Gastroesophageal sphincter (tissue), 3 donors: Measurements from ENCODE around the gene IKZF2.

ENCODE experiments used
- EP300 ChIP-seq: sonication (generic); formaldehyde crosslinking; IDR thresholded peaks from one replicate; pipeline ENCODE4 v1.6.1; 2017; ENCODE audit warnings: antibody characterized with exemption, mild to moderate bottlenecking
- POLR2A ChIP-seq, 2 donors: fragments of 450-650 bp; IDR thresholded peaks; one replicate each; pipeline ENCODE4 v1.6.1; 2017; ENCODE audit warnings: antibody characterized with exemption in 2 of 2, mild to moderate bottlenecking in 2 of 2, moderate library complexity in 1 of 2
- POLR2AphosphoS5 ChIP-seq: sonication (generic); formaldehyde crosslinking; IDR thresholded peaks from one replicate; pipeline ENCODE4 v1.6.1; 2017; ENCODE audit warnings: antibody characterized with exemption
- TF ChIP-seq, protein P1 (sequence below), 4 experiments: fragments of 200-600 bp in 2 of 4; fragments of 450-650 bp in 2 of 4; sonication (generic) in 1 of 4; IDR thresholded peaks; one replicate each; pipeline ENCODE4 v1.5.1; 2017 to 2019; ENCODE audit warnings: antibody characterized with exemption in 4 of 4, mild to moderate bottlenecking in 2 of 4, moderate library complexity in 2 of 4

DNA sequence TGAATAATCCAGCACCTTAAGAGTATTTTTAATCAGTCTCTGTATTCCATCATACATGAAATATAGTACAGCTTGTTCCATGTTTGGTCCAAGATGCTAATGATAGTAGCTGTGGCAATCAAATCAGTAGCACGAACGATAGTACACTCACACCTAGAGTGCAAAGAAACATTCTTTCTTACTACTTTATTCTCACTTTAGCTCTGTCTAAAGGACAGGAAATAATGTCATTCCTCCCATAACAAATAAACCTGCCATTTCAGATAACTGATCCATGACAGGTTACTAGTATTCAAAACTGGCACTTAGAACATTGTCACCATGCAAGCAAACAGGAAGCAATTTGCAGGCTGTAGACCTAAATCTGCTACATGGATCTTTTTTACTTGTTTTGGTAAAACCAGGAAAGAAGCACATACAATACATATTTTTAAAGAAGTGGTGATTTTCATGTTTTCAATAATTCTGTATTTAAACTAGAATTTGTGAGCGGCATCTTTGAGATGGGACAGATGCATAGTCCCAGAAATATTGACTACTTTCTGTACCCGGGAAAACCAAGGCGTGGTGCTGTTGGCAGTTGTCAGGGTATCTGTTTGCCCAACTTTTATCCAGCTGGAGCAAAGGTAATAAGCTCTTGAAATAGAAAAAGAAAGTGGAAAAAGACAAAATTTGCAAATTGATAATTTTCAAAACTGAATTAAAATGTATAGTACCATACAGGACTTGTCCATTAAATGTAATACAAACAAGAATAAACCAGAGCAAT is 49.5 kb downstream of the IKZF2 start:
- TF ChIP-seq, protein P1, sequence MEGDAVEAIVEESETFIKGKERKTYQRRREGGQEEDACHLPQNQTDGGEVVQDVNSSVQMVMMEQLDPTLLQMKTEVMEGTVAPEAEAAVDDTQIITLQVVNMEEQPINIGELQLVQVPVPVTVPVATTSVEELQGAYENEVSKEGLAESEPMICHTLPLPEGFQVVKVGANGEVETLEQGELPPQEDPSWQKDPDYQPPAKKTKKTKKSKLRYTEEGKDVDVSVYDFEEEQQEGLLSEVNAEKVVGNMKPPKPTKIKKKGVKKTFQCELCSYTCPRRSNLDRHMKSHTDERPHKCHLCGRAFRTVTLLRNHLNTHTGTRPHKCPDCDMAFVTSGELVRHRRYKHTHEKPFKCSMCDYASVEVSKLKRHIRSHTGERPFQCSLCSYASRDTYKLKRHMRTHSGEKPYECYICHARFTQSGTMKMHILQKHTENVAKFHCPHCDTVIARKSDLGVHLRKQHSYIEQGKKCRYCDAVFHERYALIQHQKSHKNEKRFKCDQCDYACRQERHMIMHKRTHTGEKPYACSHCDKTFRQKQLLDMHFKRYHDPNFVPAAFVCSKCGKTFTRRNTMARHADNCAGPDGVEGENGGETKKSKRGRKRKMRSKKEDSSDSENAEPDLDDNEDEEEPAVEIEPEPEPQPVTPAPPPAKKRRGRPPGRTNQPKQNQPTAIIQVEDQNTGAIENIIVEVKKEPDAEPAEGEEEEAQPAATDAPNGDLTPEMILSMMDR (IDR thresholded peaks at IDR 0.05): no peak
- TF ChIP-seq POLR2A (IDR thresholded peaks at IDR 0.05): no peak
- TF ChIP-seq POLR2AphosphoS5: no peak
- TF ChIP-seq EP300: no peak
